KMS-11 (cell line): ENCODE data around the gene RBBP8NL.
A peak's percentile ranks its signal among the peaks of the same experiment; 100 is the strongest.

ENCODE experiments used
- H2AFZ ChIP-seq: fragments of 200-600 bp; sonication (generic); 2 replicates; pipeline ENCODE4 v1.6.1; 2016; ENCODE audit warnings: antibody characterized with exemption, mixed run types, low read depth
- H3K27ac ChIP-seq: fragments of 200-600 bp; sonication (generic); 2 replicates; pipeline ENCODE4 v1.6.1; 2016; ENCODE audit warnings: mild to moderate bottlenecking, mixed run types
- H3K27me3 ChIP-seq: fragments of 200-600 bp; sonication (generic); 2 replicates; pipeline ENCODE4 v1.6.1; 2017; ENCODE audit warnings: mild to moderate bottlenecking, low read depth, mixed run types, moderate library complexity; ENCODE audit not compliant: insufficient read depth
- H3K36me3 ChIP-seq: fragments of 200-600 bp; sonication (generic); 2 replicates; pipeline ENCODE4 v1.6.1; 2017; ENCODE audit warnings: mild to moderate bottlenecking, mixed run types; ENCODE audit not compliant: insufficient read depth
- H3K4me1 ChIP-seq: fragments of 200-600 bp; sonication (generic); 2 replicates; pipeline ENCODE4 v1.6.1; 2016; ENCODE audit warnings: mild to moderate bottlenecking, low read depth, mixed run types; ENCODE audit not compliant: poor library complexity, severe bottlenecking
- H3K4me2 ChIP-seq: fragments of 200-600 bp; sonication (generic); 2 replicates; pipeline ENCODE4 v1.7.0; 2016; ENCODE audit warnings: mild to moderate bottlenecking, mixed run types
- H3K4me3 ChIP-seq: fragments of 200-600 bp; sonication (generic); IDR thresholded peaks from 2 replicates; pipeline ENCODE4 v1.6.1; 2017; ENCODE audit warnings: low read depth, low read length, mixed read lengths; ENCODE audit not compliant: insufficient read depth
- H3K79me2 ChIP-seq: fragments of 200-600 bp; sonication (generic); 2 replicates; pipeline ENCODE4 v1.6.1; 2016; ENCODE audit warnings: low read depth, mixed run types; ENCODE audit not compliant: insufficient read depth
- H3K9ac ChIP-seq: fragments of 200-600 bp; sonication (generic); 2 replicates; pipeline ENCODE4 v1.6.1; 2016; ENCODE audit warnings: mild to moderate bottlenecking, mixed run types
- H4K20me1 ChIP-seq: fragments of 200-600 bp; sonication (generic); 2 replicates; pipeline ENCODE4 v1.6.1; 2016; ENCODE audit warnings: mild to moderate bottlenecking, mixed run types; ENCODE audit not compliant: insufficient read depth
- TF ChIP-seq, protein P1 (sequence below): fragments of 200-600 bp; sonication (generic); conservative IDR thresholded peaks from 2 replicates; pipeline ENCODE4 v1.6.1; 2017; ENCODE audit warnings: low read depth, mild to moderate bottlenecking, antibody characterized with exemption, low read length, moderate library complexity, mixed read lengths

RBBP8NL gene

GRCh38 chr20:62405108-62405980 is 22.0 kb downstream of the RBBP8NL start:
- Histone ChIP-seq H4K20me1 (no peaks in the 10 kb centered on the region), H3K27ac (no peak overlapping the region), H3K36me3 (no peaks in the 10 kb centered on the region), H3K9ac (no peak overlapping the region), H3K79me2 (no peaks in the 10 kb centered on the region; the same call in 1 of the 2 replicates), H3K4me1 (peaks cover 28% of the 10 kb centered on the region), H3K4me3 (no peak overlapping the region), H2AFZ (no peak overlapping the region), H3K27me3 (no peaks in the 10 kb centered on the region; the same call in 1 of the 2 replicates), H3K4me2 (peak overlapping the region; percentile 92)
- TF ChIP-seq, protein P1, sequence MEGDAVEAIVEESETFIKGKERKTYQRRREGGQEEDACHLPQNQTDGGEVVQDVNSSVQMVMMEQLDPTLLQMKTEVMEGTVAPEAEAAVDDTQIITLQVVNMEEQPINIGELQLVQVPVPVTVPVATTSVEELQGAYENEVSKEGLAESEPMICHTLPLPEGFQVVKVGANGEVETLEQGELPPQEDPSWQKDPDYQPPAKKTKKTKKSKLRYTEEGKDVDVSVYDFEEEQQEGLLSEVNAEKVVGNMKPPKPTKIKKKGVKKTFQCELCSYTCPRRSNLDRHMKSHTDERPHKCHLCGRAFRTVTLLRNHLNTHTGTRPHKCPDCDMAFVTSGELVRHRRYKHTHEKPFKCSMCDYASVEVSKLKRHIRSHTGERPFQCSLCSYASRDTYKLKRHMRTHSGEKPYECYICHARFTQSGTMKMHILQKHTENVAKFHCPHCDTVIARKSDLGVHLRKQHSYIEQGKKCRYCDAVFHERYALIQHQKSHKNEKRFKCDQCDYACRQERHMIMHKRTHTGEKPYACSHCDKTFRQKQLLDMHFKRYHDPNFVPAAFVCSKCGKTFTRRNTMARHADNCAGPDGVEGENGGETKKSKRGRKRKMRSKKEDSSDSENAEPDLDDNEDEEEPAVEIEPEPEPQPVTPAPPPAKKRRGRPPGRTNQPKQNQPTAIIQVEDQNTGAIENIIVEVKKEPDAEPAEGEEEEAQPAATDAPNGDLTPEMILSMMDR: no peak

GRCh38 chr20:62404761-62405107 is 22.6 kb downstream of the RBBP8NL start:
- Histone ChIP-seq H3K4me3 (no peak overlapping the region), H3K36me3 (no peaks in the 10 kb centered on the region), H2AFZ (no peak overlapping the region), H3K79me2 (no peaks in the 10 kb centered on the region; the same call in 1 of the 2 replicates), H3K9ac (no peak overlapping the region), H3K4me1 (peaks cover 24% of the 10 kb centered on the region), H3K27me3 (no peaks in the 10 kb centered on the region; the same call in 1 of the 2 replicates), H3K4me2 (no peak overlapping the region), H4K20me1 (no peaks in the 10 kb centered on the region), H3K27ac (no peak overlapping the region)
- TF ChIP-seq, protein P1: no peak

GRCh38 chr20:62404112-62404665 is 23.1 kb downstream of the RBBP8NL start:
- no peak overlapping the region for H3K4me3 ChIP-seq
- H3K27ac ChIP-seq: no peak overlapping the region
- H3K4me1 ChIP-seq: peaks cover 20% of the 10 kb centered on the region
- H3K36me3 ChIP-seq: no peaks in the 10 kb centered on the region
- no peaks in the 10 kb centered on the region for H4K20me1 ChIP-seq
- H3K4me2 ChIP-seq: no peak overlapping the region
- H3K9ac ChIP-seq: no peak overlapping the region
- TF ChIP-seq, protein P1: no peak
- H3K79me2 ChIP-seq: no peaks in the 10 kb centered on the region; the same call in 1 of the 2 replicates
- H3K27me3 ChIP-seq: no peaks in the 10 kb centered on the region; the same call in 1 of the 2 replicates
- H2AFZ ChIP-seq: no peak overlapping the region

- no peak overlapping the region for H2AFZ ChIP-seq
Measured at GRCh38 chr20:62403331-62403730, 24.0 kb downstream of the RBBP8NL start.

More at GRCh38 chr20:62403331-62403730, 24.0 kb downstream of the RBBP8NL start:
- Histone ChIP-seq H3K79me2 (no peaks in the 10 kb centered on the region; the same call in 1 of the 2 replicates), H3K4me1 (peaks cover 20% of the 10 kb centered on the region), H3K9ac (no peak overlapping the region), H3K36me3 (no peaks in the 10 kb centered on the region), H3K4me2 (no peak overlapping the region), H3K4me3 (no peak overlapping the region), H3K27ac (no peak overlapping the region), H3K27me3 (no peaks in the 10 kb centered on the region), H4K20me1 (no peaks in the 10 kb centered on the region)
- TF ChIP-seq, protein P1: no peak
